HCT116 (cell line): ENCODE data around the gene ALOX15.

Experiments
- CEBPB ChIP-seq: IDR thresholded peaks from 2 replicates; pipeline ENCODE4 v1.6.1; 2012; ENCODE audit warnings: low read depth
- EZH2phosphoT487 ChIP-seq: fragments of 200-600 bp; IDR thresholded peaks from 2 replicates; pipeline ENCODE4 v1.6.1; 2018; ENCODE audit warnings: antibody characterized with exemption, borderline replicate concordance
- JUND ChIP-seq: IDR thresholded peaks from 2 replicates; pipeline ENCODE4 v1.6.1; 2012
- POLR2A ChIP-seq: IDR thresholded peaks from 2 replicates; pipeline ENCODE4 v1.7.0; 2011; ENCODE audit warnings: borderline replicate concordance; ENCODE audit not compliant: insufficient read depth, insufficient read length; ENCODE audit errors: extremely low read depth
- POLR2AphosphoS5 ChIP-seq: IDR thresholded peaks from 2 replicates; pipeline ENCODE4 v1.6.1; 2011; ENCODE audit warnings: mild to moderate bottlenecking, low read depth, low read length, moderate library complexity
- TCF7L2 ChIP-seq: IDR thresholded peaks from 2 replicates; pipeline ENCODE4 v1.7.0; 2011; ENCODE audit warnings: borderline replicate concordance, inconsistent platforms; ENCODE audit not compliant: insufficient read depth, insufficient read length; ENCODE audit errors: extremely low read depth
- ZNF274 ChIP-seq: fragments of 200-500 bp; sonication (Bioruptor generic); IDR thresholded peaks from 2 replicates; pipeline ENCODE4 v1.6.1; 2014; ENCODE audit warnings: mild to moderate bottlenecking, low read depth, low read length, inconsistent platforms
- TF ChIP-seq, protein P1 (sequence below): IDR thresholded peaks from 2 replicates; pipeline ENCODE4 v1.6.1; 2012
- TF ChIP-seq, protein P2 (sequence below), 3 experiments: fragments of 200-600 bp in 1 of 3; sonication (generic) in 1 of 3; IDR thresholded peaks in 2 of 3; conservative IDR thresholded peaks in 1 of 3; 2 replicates each; pipeline ENCODE4 v1.5.1; 2012 to 2017; ENCODE audit warnings: low read depth in 2 of 3, low read length in 2 of 3, antibody characterized with exemption in 1 of 3, borderline replicate concordance in 1 of 3, control low read depth in 1 of 3, mild to moderate bottlenecking in 1 of 3, mixed read lengths in 1 of 3, mixed run types in 1 of 3, moderate library complexity in 1 of 3; ENCODE audit not compliant: insufficient read depth in 1 of 3

DNA sequence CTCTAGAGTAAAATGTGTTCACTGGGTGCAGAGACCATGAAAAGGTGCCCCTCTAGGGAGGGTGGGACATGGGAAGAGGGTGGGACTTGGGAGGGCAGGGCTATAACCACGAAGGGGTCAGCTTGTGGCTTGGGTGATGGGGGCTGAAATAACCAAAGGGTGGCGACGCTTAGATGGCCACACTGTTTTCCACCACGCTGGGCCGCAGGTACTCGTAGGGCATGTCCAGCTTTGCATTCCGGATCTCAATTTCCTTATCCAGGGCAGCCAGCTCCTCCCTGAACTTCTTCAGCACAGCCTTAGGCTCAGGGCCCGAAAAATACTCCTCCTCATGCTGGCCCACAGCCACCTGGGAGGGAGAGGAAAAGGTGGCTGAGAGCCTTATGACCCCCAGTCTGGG, 10.0 kb downstream of the ALOX15 start:
- TF ChIP-seq ZNF274 = no peak
- TF ChIP-seq, protein P1, sequence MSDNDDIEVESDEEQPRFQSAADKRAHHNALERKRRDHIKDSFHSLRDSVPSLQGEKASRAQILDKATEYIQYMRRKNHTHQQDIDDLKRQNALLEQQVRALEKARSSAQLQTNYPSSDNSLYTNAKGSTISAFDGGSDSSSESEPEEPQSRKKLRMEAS = no peak
- TF ChIP-seq, protein P2, sequence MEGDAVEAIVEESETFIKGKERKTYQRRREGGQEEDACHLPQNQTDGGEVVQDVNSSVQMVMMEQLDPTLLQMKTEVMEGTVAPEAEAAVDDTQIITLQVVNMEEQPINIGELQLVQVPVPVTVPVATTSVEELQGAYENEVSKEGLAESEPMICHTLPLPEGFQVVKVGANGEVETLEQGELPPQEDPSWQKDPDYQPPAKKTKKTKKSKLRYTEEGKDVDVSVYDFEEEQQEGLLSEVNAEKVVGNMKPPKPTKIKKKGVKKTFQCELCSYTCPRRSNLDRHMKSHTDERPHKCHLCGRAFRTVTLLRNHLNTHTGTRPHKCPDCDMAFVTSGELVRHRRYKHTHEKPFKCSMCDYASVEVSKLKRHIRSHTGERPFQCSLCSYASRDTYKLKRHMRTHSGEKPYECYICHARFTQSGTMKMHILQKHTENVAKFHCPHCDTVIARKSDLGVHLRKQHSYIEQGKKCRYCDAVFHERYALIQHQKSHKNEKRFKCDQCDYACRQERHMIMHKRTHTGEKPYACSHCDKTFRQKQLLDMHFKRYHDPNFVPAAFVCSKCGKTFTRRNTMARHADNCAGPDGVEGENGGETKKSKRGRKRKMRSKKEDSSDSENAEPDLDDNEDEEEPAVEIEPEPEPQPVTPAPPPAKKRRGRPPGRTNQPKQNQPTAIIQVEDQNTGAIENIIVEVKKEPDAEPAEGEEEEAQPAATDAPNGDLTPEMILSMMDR (IDR thresholded peaks at IDR 0.05 in 2 of 3, conservative IDR thresholded peaks at IDR 0.05 in 1 of 3; ENCODE audit: borderline replicate concordance in 1 of 3, insufficient read depth in 1 of 3, low read depth in 2 of 3, low read length in 2 of 3) = no peak
- no peak for TF ChIP-seq JUND
- no peak for TF ChIP-seq EZH2phosphoT487
- TF ChIP-seq POLR2AphosphoS5 = no peak
- TF ChIP-seq POLR2A = no peak
- TF ChIP-seq CEBPB = no peak
- TF ChIP-seq TCF7L2 = no peak
